ENCODE data around the gene CYP27C1.

CYP27C1 gene

GRCh38 chr2:127150996-127151395, 69.1 kb downstream of the CYP27C1 start:
- DNase-seq (ENCODE audit: low read depth) = no peak

- DNase-seq (ENCODE audit: low read depth) = no peak
These were observed 70.7 kb downstream of the CYP27C1 start for GRCh38 chr2:127149384-127149783.

DNA sequence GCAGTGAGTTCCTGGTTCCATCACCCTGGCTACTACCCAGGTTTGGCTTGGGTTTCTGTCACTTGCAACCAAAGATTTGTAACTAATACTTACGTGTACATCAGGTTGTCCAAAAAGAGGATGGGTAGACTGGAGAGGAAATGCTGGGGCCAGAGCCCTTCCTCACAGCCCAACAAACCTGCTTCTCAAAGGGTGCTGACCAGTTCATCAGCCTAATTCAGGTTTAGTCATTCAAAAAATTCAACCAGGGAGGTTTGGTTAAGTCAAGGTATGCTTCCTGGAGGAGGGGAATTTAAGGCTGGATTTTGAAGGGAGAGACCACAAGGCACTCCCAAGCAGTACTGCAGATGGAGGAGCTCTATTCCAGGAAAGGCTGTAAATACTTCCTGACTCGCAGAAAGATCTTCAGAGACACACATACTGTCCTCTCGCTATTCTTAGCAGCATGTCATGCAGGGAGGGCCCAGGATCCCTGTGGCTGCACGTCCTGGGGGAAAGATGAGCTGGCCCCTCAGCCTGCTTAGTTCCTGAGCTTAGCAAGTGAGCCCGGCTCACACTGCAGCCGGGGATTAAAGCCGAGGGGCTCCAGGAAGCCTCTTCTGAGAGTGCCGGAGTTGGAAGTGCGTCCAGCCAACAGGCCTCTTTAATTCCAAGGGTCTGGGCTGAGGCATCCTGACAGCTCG, 73.1 kb downstream of the CYP27C1 start:
- DNase-seq (ENCODE audit: low read depth) = no peak

DNA sequence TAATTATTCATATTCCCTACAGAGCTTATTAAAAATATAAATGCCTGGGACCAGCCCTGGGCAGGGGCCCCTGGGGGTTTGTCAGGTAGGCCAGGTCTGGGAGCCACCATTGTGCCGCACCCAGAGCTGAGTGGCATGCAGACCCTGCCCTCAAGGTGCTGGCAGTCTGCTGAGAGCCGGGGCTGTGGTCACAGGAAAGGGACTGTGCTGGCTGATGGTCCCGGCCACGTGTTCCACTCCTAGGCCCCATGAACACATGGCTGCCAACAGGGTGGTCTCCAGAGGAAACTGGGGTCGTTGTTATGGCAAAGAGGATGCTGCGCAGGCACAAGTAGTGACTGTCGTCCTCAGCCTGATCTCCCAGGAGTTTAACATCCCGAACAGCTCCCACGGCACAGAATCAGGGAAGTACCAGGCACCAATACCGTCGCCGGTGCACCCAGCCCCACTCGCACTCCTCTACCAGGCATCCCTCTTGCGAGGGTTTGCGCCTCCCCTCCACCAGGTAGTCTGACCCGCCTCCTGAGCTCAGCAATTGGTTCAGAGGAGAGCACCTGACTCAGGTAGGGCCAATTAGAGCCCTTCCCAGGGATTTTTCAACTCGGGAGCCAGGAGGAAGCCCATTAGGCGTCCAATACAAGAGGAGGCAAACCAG, 73.9 kb downstream of the CYP27C1 start:
- DNase-seq (ENCODE audit: low read depth) = no peak

DNA sequence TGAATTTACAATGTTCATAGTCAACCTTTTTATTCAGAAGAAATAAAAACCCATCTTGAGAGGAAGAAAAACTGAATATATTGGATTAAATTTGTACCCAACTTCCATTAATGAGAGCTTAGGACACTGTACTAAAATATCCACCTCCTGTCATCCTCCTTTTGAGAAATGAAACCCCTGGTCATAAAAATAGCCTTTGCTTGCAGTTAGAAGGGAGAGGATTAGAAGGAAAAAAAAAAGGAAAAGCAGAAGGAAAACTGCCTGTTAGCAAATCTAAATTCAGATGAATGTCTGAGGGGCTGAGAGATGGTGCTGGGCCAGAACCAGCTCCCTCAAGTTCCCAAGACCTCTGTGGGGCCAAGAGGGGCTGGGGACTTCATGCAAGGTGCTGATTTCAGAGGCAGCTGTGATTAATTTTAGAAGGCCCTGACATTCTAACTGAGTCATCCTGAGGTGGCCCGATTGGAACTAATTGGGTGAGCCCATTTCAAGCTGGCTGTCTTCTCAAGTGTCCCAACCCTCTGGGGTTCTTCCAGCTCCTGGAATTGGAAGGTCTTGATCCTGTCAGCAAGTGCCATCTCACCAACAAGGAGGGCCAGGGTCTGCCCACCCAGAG, 74.7 kb downstream of the CYP27C1 start:
- no peak for DNase-seq (ENCODE audit: low read depth)

DNA sequence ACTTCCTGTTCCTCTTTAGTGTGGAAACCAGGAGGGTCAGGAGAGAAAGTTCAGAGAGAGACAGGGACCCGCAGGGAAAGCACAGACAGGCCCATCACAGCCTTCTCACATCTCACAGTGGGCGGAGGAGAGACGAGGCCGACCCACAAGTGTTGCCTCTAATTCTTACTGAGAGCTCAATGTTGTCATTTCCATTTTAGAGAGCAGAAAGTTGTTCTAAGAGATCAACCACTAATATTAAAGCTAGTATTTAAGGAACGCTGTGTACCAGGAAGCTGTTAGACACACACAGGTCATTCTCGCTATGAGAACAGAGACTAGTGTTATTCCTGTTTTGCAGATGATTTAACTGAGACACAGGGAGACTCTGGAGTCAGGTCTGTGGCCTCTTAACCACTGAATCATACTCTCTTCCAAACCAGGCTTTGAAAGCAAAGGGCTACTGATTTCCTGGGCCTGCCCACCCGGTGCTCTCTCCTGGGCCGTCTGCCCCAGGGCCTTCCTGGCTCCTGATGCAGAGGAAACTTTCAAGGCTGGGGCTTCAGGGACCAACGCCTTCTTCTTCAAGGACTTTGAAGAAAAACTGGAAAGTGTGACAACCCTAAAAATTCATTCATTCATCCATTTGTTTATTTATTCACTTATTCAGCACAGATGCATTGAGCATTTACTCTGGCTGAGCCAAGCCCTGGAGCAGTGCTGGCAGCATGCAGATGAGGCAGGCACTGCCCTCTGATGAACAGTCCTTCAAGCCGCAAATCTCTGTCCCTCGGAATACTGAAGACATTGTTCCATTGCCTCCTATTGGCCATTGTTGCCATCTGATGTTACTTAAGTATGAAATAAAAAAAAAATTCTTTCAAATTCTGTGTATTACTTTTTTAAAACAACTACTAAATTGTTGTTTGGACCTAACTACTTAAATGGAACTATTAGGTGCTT, 76.0 kb downstream of the CYP27C1 start:
- no peak for DNase-seq (ENCODE audit: low read depth)

- no peak for DNase-seq (ENCODE audit: low read depth)
These were observed 77.2 kb downstream of the CYP27C1 start for GRCh38 chr2:127142663-127143630.

GRCh38 chr2:127140538-127140937, 79.6 kb downstream of the CYP27C1 start:
- no peak for DNase-seq (ENCODE audit: low read depth)

DNA sequence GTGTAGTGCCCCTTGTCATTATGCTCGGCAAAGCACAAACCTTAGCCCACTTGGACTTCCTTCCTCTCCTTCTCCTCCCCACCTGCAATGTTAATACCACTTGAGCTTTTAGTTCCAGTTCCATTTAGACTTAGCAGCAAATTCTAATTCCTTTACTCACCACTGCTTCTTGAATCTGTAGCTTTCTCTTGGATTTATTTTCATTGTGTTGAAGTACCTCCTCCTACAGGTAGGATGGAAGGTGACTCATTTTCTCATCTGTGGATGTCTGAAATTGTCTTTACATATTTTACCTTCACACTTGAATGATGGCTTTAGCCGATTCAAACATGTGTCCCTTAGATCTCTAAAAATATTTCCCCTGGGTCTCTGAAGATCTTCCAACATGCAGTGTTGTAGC, 80.3 kb downstream of the CYP27C1 start:
- no peak for DNase-seq (ENCODE audit: low read depth)

- no peak for DNase-seq (ENCODE audit: low read depth)
These were observed 81.8 kb downstream of the CYP27C1 start for GRCh38 chr2:127138281-127138680.

DNA sequence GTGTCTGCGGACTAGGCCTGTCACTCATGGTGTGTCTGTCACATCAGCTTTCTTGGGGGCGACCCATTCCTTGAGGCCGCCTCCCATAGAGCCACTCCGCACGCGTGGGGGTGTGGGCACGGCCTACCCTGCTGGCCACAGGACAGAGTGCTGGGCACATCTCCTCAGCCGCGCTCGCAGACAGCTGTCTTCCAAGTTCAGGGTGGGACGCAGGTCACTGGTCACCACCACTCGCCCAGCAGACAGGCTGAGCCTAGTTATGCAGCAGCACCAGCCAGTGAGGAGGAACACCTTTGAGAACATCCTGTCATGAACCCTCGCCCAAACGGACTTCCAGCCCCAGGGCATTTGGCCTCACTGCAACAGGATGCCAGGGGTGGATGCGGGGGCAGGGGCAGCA, 82.4 kb downstream of the CYP27C1 start:
- no peak for DNase-seq (ENCODE audit: low read depth)

- DNase-seq (ENCODE audit: low read depth) = no peak
These were observed 82.9 kb downstream of the CYP27C1 start for GRCh38 chr2:127137225-127137624.

- no peak for DNase-seq (ENCODE audit: low read depth)
These were observed 85.0 kb downstream of the CYP27C1 start for GRCh38 chr2:127134833-127135830.

DNA sequence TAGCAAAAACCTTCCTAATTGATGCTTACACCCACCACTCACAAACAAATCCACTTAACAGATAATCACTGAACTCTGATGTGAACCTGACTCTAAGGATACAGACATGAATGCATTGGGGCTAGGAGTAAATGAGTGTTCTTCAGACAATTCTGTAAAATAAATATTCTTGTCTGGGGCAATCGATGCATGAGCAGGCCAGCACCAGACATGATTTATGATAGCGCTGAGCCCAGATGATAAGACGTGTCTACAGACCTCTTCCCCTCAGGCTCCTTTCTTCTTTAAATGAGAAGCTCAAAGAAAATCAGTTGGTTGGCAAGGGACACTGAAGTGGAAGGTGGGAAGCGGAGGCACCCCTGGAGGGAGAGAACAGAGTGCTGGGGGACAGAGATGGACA, 85.9 kb downstream of the CYP27C1 start:
- no peak for DNase-seq (ENCODE audit: low read depth)

Data from stimulated activated CD8-positive, alpha-beta memory T cell treated with anti-CD3 and anti-CD28 coated beads, Interleukin-15, amount 100 ng/mL, for 1 hour (primary cell).